K562 (cell line): Measurements from ENCODE around the gene PSG3. TPM values are rescaled to one million over a fixed set of nuclear protein-coding genes. Genes with fewer than 3 reads are reported as not detected.

Experiments used
- BRCA1 ChIP-seq, 2 experiments: fragments of 450-650 bp in 1 of 2; sonication (generic) in 1 of 2; formaldehyde crosslinking in 1 of 2; IDR thresholded peaks; 2 replicates each; pipeline versions ENCODE4 v1.5.0 to v1.6.1; 2017 to 2020; ENCODE audit warnings: mild to moderate bottlenecking in 1 of 2, missing genetic modification reagents in 1 of 2
- CBX8 ChIP-seq: fragments of 200-600 bp; sonication (generic); IDR thresholded peaks from 2 replicates; pipeline ENCODE4 v1.6.1; 2012; ENCODE audit warnings: borderline replicate concordance, mixed run types, low read depth, mild to moderate bottlenecking, moderate library complexity, mixed read lengths, low read length, control low read depth, inconsistent platforms; ENCODE audit not compliant: poor library complexity, severe bottlenecking; ENCODE audit errors: extremely low read depth
- CREBBP ChIP-seq: IDR thresholded peaks from one replicate; pipeline ENCODE4 v1.6.1; 2012; ENCODE audit warnings: low read depth, mild to moderate bottlenecking, control low read depth, inconsistent platforms, low read length
- GTF2B ChIP-seq: IDR thresholded peaks from 2 replicates; pipeline ENCODE4 v1.6.1; 2011; ENCODE audit not compliant: insufficient read length; ENCODE audit errors: extremely low read depth
- REST ChIP-seq, 2 experiments: fragments of 450-650 bp; formaldehyde crosslinking in 1 of 2; IDR thresholded peaks; 2 replicates each; pipeline versions ENCODE4 v1.4.0 to v1.6.1; 2014 to 2020; ENCODE audit warnings: mild to moderate bottlenecking in 2 of 2, borderline replicate concordance in 1 of 2, low read depth in 1 of 2
- ZNF175 ChIP-seq: fragments of 200-800 bp; sonication (Bioruptor generic); IDR thresholded peaks from 2 replicates; pipeline ENCODE4 v1.6.1; 2016; ENCODE audit warnings: low read depth, mild to moderate bottlenecking, missing genetic modification characterization, missing compliant biosample characterization
- polyA plus RNA-seq, 8 experiments: library from polyadenylated mRNA; depleted of rRNA in 4 of 8; stranded (reverse) in 5 of 8; unstranded in 3 of 8; fragments of >200 nt; fragmentation: Nextera tagmentation in 2 of 8; fragmentation: Illumina TruSeq in 1 of 8; extraction: Ambion mirVana in 2 of 8; extraction: Trizol in 1 of 8; gene quantifications; 2 replicates each; pipeline versions ENCODE4 v1.2.1 to v1.2.3, GENCODE V29; 2011 to 2014; ENCODE audit warnings: inconsistent platforms in 1 of 8, missing spikeins in 1 of 8
- total RNA-seq, 7 experiments: library from RNA; depleted of rRNA in 6 of 7; stranded (reverse); fragments of >200 nt in 6 of 7; fragmentation: Illumina TruSeq in 2 of 7; extraction: Trizol in 2 of 7; gene quantifications; 2 replicates each; pipeline versions ENCODE4 v1.2.1 to v1.2.3, GENCODE V29; 2011 to 2021; ENCODE audit warnings: low replicate concordance in 1 of 7

Gene PSG3
- total and polyA plus RNA-seq, 9 of the 15 experiments (the other 6 are each of a cell fraction or from before 2014, with no cell fraction given) = not detected

DNA sequence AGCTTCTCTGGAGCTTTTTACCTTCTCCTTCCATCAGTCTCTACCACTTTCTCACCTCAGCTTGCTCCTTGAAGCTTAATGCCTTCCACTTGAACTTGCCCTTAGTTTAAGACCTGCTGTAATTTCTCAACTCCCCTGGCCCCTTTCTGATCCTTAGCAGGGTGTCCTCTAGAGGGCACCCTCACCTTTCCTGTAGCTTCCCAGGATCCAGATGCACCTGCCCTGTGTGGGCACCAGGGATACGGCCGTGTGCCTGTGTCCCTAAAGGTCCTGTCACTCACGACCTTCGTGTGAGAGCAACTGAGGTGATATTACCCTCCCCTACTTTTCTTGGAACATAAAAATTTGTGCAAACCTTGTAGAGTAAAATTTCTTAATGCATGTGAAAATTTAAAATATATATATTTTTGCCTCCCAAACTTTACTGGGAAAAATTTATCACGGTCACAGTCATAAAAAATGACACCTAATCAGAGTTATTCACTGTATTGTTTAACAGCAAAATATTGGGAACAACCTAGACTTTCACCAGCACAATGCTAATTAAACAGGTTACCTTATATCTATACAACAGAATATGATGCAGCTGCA, 46.4 kb downstream of the PSG3 start (continued):
- TF ChIP-seq REST (IDR thresholded peaks at IDR 0.05; ENCODE audit: borderline replicate concordance) (peak; percentile 4; the same call in 1 of the 2 replicates), REST (CRISPR knock-in tag; IDR thresholded peaks at IDR 0.05; ENCODE audit: low read depth) (no peak), ZNF175 (CRISPR knock-in tag) (no peak), CBX8 (no peak), GTF2B (no peak), BRCA1 (IDR thresholded peaks at IDR 0.05) (no peak), BRCA1 (CRISPR knock-in tag; IDR thresholded peaks at IDR 0.05) (no peak), CREBBP (no peak)
